AG10803 (cell line): ENCODE measurements around the gene SEC11A.
"Not testable (repeated sequence)": the region's sequence is repeated elsewhere in the genome, so short reads cannot be mapped to it uniquely, and the experiment has no call there.

ENCODE experiments used
- DNase-seq: peaks from one replicate; pipeline ENCODE4 v3.0.0; 2010; ENCODE audit warnings: low read depth
- H3K4me3 ChIP-seq: 2 replicates; pipeline ENCODE4 v1.5.1; 2011; ENCODE audit warnings: mild to moderate bottlenecking, low read length, control low read depth
- CTCF ChIP-seq: conservative IDR thresholded peaks from 2 replicates; pipeline ENCODE4 v1.5.1; 2011; ENCODE audit warnings: mild to moderate bottlenecking, low read length, control low read depth, inconsistent platforms

Gene SEC11A

GRCh38 chr15:84697236-84697990 lies 18.5 kb downstream of the SEC11A start:
- no peak for TF ChIP-seq CTCF
- DNase-seq = no peak
- H3K4me3 ChIP-seq = no peak overlapping the region

GRCh38 chr15:84696757-84697156 lies 19.2 kb downstream of the SEC11A start:
- no peak for DNase-seq
- TF ChIP-seq CTCF = no peak
- H3K4me3 ChIP-seq = no peak overlapping the region

GRCh38 chr15:84690342-84690741 lies 25.6 kb downstream of the SEC11A start:
- no peak overlapping the region for H3K4me3 ChIP-seq
- no peak for TF ChIP-seq CTCF
- DNase-seq = no peak

- no peak overlapping the region for H3K4me3 ChIP-seq
- no peak for DNase-seq
Observed at GRCh38 chr15:84689858-84690257, 26.1 kb downstream of the SEC11A start.

GRCh38 chr15:84686446-84686845 lies 29.5 kb downstream of the SEC11A start:
- DNase-seq, H3K4me3 ChIP-seq: not testable (repeated sequence)

More at GRCh38 chr15:84689858-84690257, 26.1 kb downstream of the SEC11A start:
- no peak for TF ChIP-seq CTCF

GRCh38 chr15:84685304-84685703 lies 30.6 kb downstream of the SEC11A start:
- peak; percentile 88 for DNase-seq
- no peak for TF ChIP-seq CTCF

GRCh38 chr15:84684092-84684491 lies 31.8 kb downstream of the SEC11A start:
- no peak for DNase-seq
- no peak for TF ChIP-seq CTCF
- no peak overlapping the region for H3K4me3 ChIP-seq

More at GRCh38 chr15:84685304-84685703, 30.6 kb downstream of the SEC11A start:
- no peak overlapping the region for H3K4me3 ChIP-seq

- no peak for TF ChIP-seq CTCF
- no peak for DNase-seq
- H3K4me3 ChIP-seq = no peak overlapping the region
Observed at GRCh38 chr15:84681831-84682230, 34.1 kb downstream of the SEC11A start.
